GM23338 (cell line): ENCODE data around the gene CUBN. TPM values are rescaled to one million over a fixed set of nuclear protein-coding genes. Genes with fewer than 3 reads are reported as not detected.

Experiments
- ATAC-seq: fragments of 200-7000 bp; cut with Tn5 transposase; 3 replicates; pipeline ENCODE4 v1.9.1; 2020
- DNase-seq: peaks from one replicate; pipeline ENCODE4 v3.0.0-alpha.2; 2015; ENCODE audit warnings: low spot score
- H2AFZ ChIP-seq: fragments of 200-600 bp; sonication (generic); 2 replicates; pipeline ENCODE4 v1.8.0; 2016; ENCODE audit warnings: antibody characterized with exemption, mild to moderate bottlenecking, moderate library complexity
- H3F3A ChIP-seq: fragments of 200-600 bp; sonication (generic); replicated peaks from 2 replicates; pipeline ENCODE4 v1.8.0; 2017; ENCODE audit warnings: antibody characterized with exemption, mixed run types, low read depth
- H3K27ac ChIP-seq: fragments of 200-600 bp; sonication (generic); 2 replicates; pipeline ENCODE4 v1.6.1; 2016; ENCODE audit warnings: low read depth
- H3K27me3 ChIP-seq: fragments of 200-600 bp; sonication (generic); 2 replicates; pipeline ENCODE4 v1.8.0; 2016; ENCODE audit warnings: mild to moderate bottlenecking, mixed run types, moderate library complexity; ENCODE audit not compliant: insufficient read depth
- H3K36me3 ChIP-seq: fragments of 200-600 bp; sonication (generic); 2 replicates; pipeline ENCODE4 v1.8.0; 2016; ENCODE audit warnings: mild to moderate bottlenecking; ENCODE audit not compliant: insufficient read depth
- H3K4me1 ChIP-seq: fragments of 200-600 bp; sonication (generic); 2 replicates; pipeline ENCODE4 v1.8.0; 2016; ENCODE audit warnings: mild to moderate bottlenecking, moderate library complexity; ENCODE audit not compliant: insufficient read depth
- H3K4me2 ChIP-seq: fragments of 200-600 bp; sonication (generic); 2 replicates; pipeline ENCODE4 v1.7.1; 2017; ENCODE audit warnings: mixed run types
- H3K4me3 ChIP-seq: fragments of 200-600 bp; sonication (generic); 2 replicates; pipeline ENCODE4 v1.6.1; 2016; ENCODE audit warnings: mixed run types
- H3K79me2 ChIP-seq: fragments of 200-600 bp; sonication (generic); replicated peaks from 2 replicates; pipeline ENCODE4 v1.8.0; 2017; ENCODE audit warnings: mild to moderate bottlenecking; ENCODE audit not compliant: insufficient read depth
- H3K9me2 ChIP-seq: fragments of 200-600 bp; sonication (generic); 2 replicates; pipeline ENCODE4 v1.8.0; 2017; ENCODE audit not compliant: insufficient read depth
- H4K20me1 ChIP-seq: fragments of 200-600 bp; sonication (generic); replicated peaks from 2 replicates; pipeline ENCODE4 v1.8.0; 2017; ENCODE audit warnings: mild to moderate bottlenecking; ENCODE audit not compliant: insufficient read depth
- H3K27ac Mint-ChIP-seq: 2 replicates; pipeline ENCODE4 v1.8.0; 2020; ENCODE audit warnings: inconsistent platforms, mild to moderate bottlenecking, moderate library complexity, mixed read lengths
- H3K27me3 Mint-ChIP-seq: 3 replicates; pipeline ENCODE4 v1.8.0; 2022; ENCODE audit warnings: low read depth, mild to moderate bottlenecking, moderate library complexity, mixed read lengths, inconsistent platforms; ENCODE audit not compliant: insufficient read depth, poor library complexity
- H3K36me3 Mint-ChIP-seq: 3 replicates; pipeline ENCODE4 v1.8.0; 2021; ENCODE audit warnings: low read depth, mild to moderate bottlenecking, inconsistent platforms, moderate library complexity, mixed read lengths
- H3K4me1 Mint-ChIP-seq: 3 replicates; pipeline ENCODE4 v1.8.0; 2020; ENCODE audit warnings: mild to moderate bottlenecking, inconsistent platforms, mixed read lengths
- H3K4me3 Mint-ChIP-seq: 3 replicates; pipeline ENCODE4 v1.8.0; 2021; ENCODE audit warnings: moderate library complexity, mild to moderate bottlenecking, inconsistent platforms, mixed read lengths
- H3K9me3 Mint-ChIP-seq: 3 replicates; pipeline ENCODE4 v1.8.0; 2020; ENCODE audit warnings: moderate library complexity, mild to moderate bottlenecking, inconsistent platforms, mixed read lengths
- CREB1 ChIP-seq: fragments of 250-450 bp; sonication (Bioruptor Pico); IDR thresholded peaks from 2 replicates; pipeline ENCODE4 v1.5.0; 2020; ENCODE audit warnings: low read depth, mild to moderate bottlenecking, moderate library complexity
- CTCF ChIP-seq, 2 experiments: fragments of 200-600 bp in 1 of 2; sonication (generic) in 1 of 2; conservative IDR thresholded peaks; 2 replicates each; pipeline versions ENCODE4 v1.5.1 to v1.6.1; 2016 to 2017; ENCODE audit warnings: antibody characterized with exemption in 2 of 2, low read depth in 2 of 2, mild to moderate bottlenecking in 2 of 2, moderate library complexity in 1 of 2
- ETS1 ChIP-seq: IDR thresholded peaks from 2 replicates; pipeline ENCODE4 v1.6.1; 2016; ENCODE audit warnings: antibody characterized with exemption
- EZH2 ChIP-seq: fragments of 200-600 bp; sonication (generic); IDR thresholded peaks from one replicate; pipeline ENCODE4 v1.8.0; 2017; ENCODE audit warnings: antibody characterized with exemption, mild to moderate bottlenecking, low read depth; ENCODE audit not compliant: unreplicated experiment
- EZH2phosphoT487 ChIP-seq: fragments of 200-600 bp; sonication (generic); IDR thresholded peaks from one replicate; pipeline ENCODE4 v1.8.1; 2018; ENCODE audit warnings: antibody characterized with exemption; ENCODE audit not compliant: unreplicated experiment
- JUNB ChIP-seq: IDR thresholded peaks from one replicate; pipeline ENCODE4 v1.6.1; 2016; ENCODE audit warnings: antibody characterized with exemption; ENCODE audit not compliant: unreplicated experiment
- NANOG ChIP-seq: IDR thresholded peaks from 2 replicates; pipeline ENCODE4 v1.6.1; 2016; ENCODE audit warnings: antibody characterized with exemption, borderline replicate concordance
- POLR2AphosphoS5 ChIP-seq: IDR thresholded peaks from 2 replicates; pipeline ENCODE4 v1.6.1; 2016; ENCODE audit warnings: antibody characterized with exemption, low read depth
- REST ChIP-seq: IDR thresholded peaks from one replicate; pipeline ENCODE4 v1.6.1; 2018; ENCODE audit warnings: antibody characterized with exemption; ENCODE audit not compliant: unreplicated experiment
- STAT1 ChIP-seq: IDR thresholded peaks from one replicate; pipeline ENCODE4 v1.6.1; 2016; ENCODE audit warnings: antibody characterized with exemption; ENCODE audit not compliant: unreplicated experiment
- ZNF114 ChIP-seq: fragments of 250-450 bp; sonication (Bioruptor Pico); IDR thresholded peaks from 2 replicates; pipeline ENCODE4 v1.5.0; 2020; ENCODE audit warnings: mild to moderate bottlenecking, moderate library complexity
- ZNF331 ChIP-seq: fragments of 250-450 bp; sonication (Bioruptor Pico); IDR thresholded peaks from 2 replicates; pipeline ENCODE4 v1.5.0; 2020; ENCODE audit warnings: low read depth, mild to moderate bottlenecking, moderate library complexity
- polyA plus RNA-seq: library from polyadenylated mRNA; unstranded; fragments of >200 nt; fragmentation: Nextera tagmentation; extraction: Ambion mirVana; gene quantifications from 2 replicates; pipeline ENCODE4 v1.2.1, GENCODE V29; 2016
- total RNA-seq: library from RNA; depleted of rRNA; stranded (reverse); fragments of >200 nt; shearing (Covaris generic); gene quantifications from 2 replicates; pipeline ENCODE4 v1.2.3, GENCODE V29; 2014

The CUBN gene
- total and polyA plus RNA-seq, 2 experiments from 2014 or later = 0.06 to 1.8 TPM

GRCh38 chr10:17059197-17059688, 70.4 kb downstream of the CUBN start:
- no peaks in the 10 kb centered on the region for H3K79me2 ChIP-seq
- H3K27ac Mint-ChIP-seq = no peak overlapping the region
- H4K20me1 ChIP-seq = no peaks in the 10 kb centered on the region
- TF ChIP-seq ETS1 = no peak
- no peak for TF ChIP-seq ZNF331 (CRISPR knock-in tag)
- no peak for TF ChIP-seq EZH2phosphoT487
- TF ChIP-seq CTCF (conservative IDR thresholded peaks at IDR 0.05; ENCODE audit: low read depth in 2 of 2) = no peak
- TF ChIP-seq STAT1 = no peak
- TF ChIP-seq REST = no peak
- TF ChIP-seq ZNF114 (CRISPR knock-in tag) = no peak
- TF ChIP-seq EZH2 = no peak
- no peak overlapping the region for H2AFZ ChIP-seq
- no peaks in the 10 kb centered on the region for H3F3A ChIP-seq
- DNase-seq = no peak
- H3K36me3 Mint-ChIP-seq = no peaks in the 10 kb centered on the region
- no peak for ATAC-seq
- no peak overlapping the region for H3K4me3 ChIP-seq
- no peak overlapping the region for H3K27ac ChIP-seq
- no peaks in the 10 kb centered on the region for H3K36me3 ChIP-seq
- H3K4me2 ChIP-seq = no peak overlapping the region
- H3K27me3 ChIP-seq = no peaks in the 10 kb centered on the region
- H3K27me3 Mint-ChIP-seq = no peaks in the 10 kb centered on the region
- H3K4me1 Mint-ChIP-seq = peaks cover 8% of the 10 kb centered on the region
- no peaks in the 10 kb centered on the region for H3K9me2 ChIP-seq
- 0 out of 2 replicates have a peak, but pooled peaks cover 4% of the 10 kb centered on the region for H3K4me1 ChIP-seq
- no peak overlapping the region for H3K4me3 Mint-ChIP-seq
- H3K9me3 Mint-ChIP-seq = no peaks in the 10 kb centered on the region

- H3K4me3 Mint-ChIP-seq = no peak overlapping the region
- H3K36me3 Mint-ChIP-seq = no peaks in the 10 kb centered on the region
- no peak overlapping the region for H3K27ac Mint-ChIP-seq
- ATAC-seq (no peak), DNase-seq (no peak)
- H3K27me3 Mint-ChIP-seq = no peaks in the 10 kb centered on the region
- Histone ChIP-seq H3K36me3 (no peaks in the 10 kb centered on the region), H3K79me2 (no peaks in the 10 kb centered on the region), H4K20me1 (no peaks in the 10 kb centered on the region), H3K4me3 (no peak overlapping the region), H3K4me2 (no peak overlapping the region), H3K9me2 (no peaks in the 10 kb centered on the region), H2AFZ (no peak overlapping the region), H3K27me3 (no peaks in the 10 kb centered on the region), H3K27ac (no peak overlapping the region), H3F3A (no peaks in the 10 kb centered on the region), H3K4me1 (no peaks in the 10 kb centered on the region)
- H3K4me1 Mint-ChIP-seq = peaks cover under 1% of the 10 kb centered on the region; the same call in 2 of the 3 replicates
- H3K9me3 Mint-ChIP-seq = peaks cover 2% of the 10 kb centered on the region; the same call in 1 of the 3 replicates
- TF ChIP-seq CREB1 (CRISPR knock-in tag) = no peak
- TF ChIP-seq NANOG = no peak
- TF ChIP-seq JUNB = no peak
- TF ChIP-seq ETS1 = no peak
- TF ChIP-seq CTCF (conservative IDR thresholded peaks at IDR 0.05; ENCODE audit: low read depth in 2 of 2) = no peak
- no peak for TF ChIP-seq ZNF331 (CRISPR knock-in tag)
- TF ChIP-seq POLR2AphosphoS5 = no peak
- TF ChIP-seq EZH2phosphoT487 = no peak
- TF ChIP-seq STAT1 = no peak
- TF ChIP-seq ZNF114 (CRISPR knock-in tag) = no peak
These were observed 71.5 kb downstream of the CUBN start for GRCh38 chr10:17058093-17058492.
